NB4 (cell line): ENCODE data around the gene ZNF341.

ENCODE experiments used
- DNase-seq: peaks from one replicate; pipeline ENCODE4 v3.0.0; 2010; ENCODE audit warnings: low read depth
- H3K4me3 ChIP-seq: one replicate; pipeline ENCODE4 v1.5.1; 2011; ENCODE audit warnings: mild to moderate bottlenecking, low read depth, low read length, moderate library complexity
- CTCF ChIP-seq: IDR thresholded peaks from one replicate; pipeline ENCODE4 v1.5.1; 2012; ENCODE audit warnings: low read depth, low read length
- MAX ChIP-seq: IDR thresholded peaks from 2 replicates; pipeline ENCODE4 v1.6.1; 2011; ENCODE audit warnings: low read depth, low read length
- MYC ChIP-seq: IDR thresholded peaks from 2 replicates; pipeline ENCODE4 v1.6.1; 2011; ENCODE audit warnings: low read depth, low read length
- POLR2A ChIP-seq: IDR thresholded peaks from 2 replicates; pipeline ENCODE4 v1.6.1; 2011; ENCODE audit warnings: mild to moderate bottlenecking; ENCODE audit not compliant: insufficient read length; ENCODE audit errors: extremely low read depth

ZNF341 gene

GRCh38 chr20:33787253-33787891 lies 55.6 kb downstream of the ZNF341 start:
- TF ChIP-seq CTCF (no peak), MAX (no peak), POLR2A (no peak), MYC (no peak)
- DNase-seq, result no peak
- no peak overlapping the region for H3K4me3 ChIP-seq

- DNase-seq, result no peak
- no peak overlapping the region for H3K4me3 ChIP-seq
- TF ChIP-seq MAX, result no peak
- TF ChIP-seq CTCF, result no peak
- TF ChIP-seq MYC, result no peak
- TF ChIP-seq POLR2A, result no peak
Measured at GRCh38 chr20:33788351-33789049, 56.7 kb downstream of the ZNF341 start.

GRCh38 chr20:33789109-33789857 lies 57.5 kb downstream of the ZNF341 start:
- no peak for TF ChIP-seq MAX
- no peak for TF ChIP-seq CTCF
- no peak for TF ChIP-seq POLR2A
- no peak for TF ChIP-seq MYC
- DNase-seq, result no peak

GRCh38 chr20:33789858-33790182 lies 58.0 kb downstream of the ZNF341 start:
- H3K4me3 ChIP-seq, result no peak overlapping the region
- no peak for TF ChIP-seq POLR2A
- TF ChIP-seq MYC, result no peak
- TF ChIP-seq CTCF, result no peak
- no peak for TF ChIP-seq MAX
- no peak for DNase-seq

More at GRCh38 chr20:33789109-33789857, 57.5 kb downstream of the ZNF341 start:
- H3K4me3 ChIP-seq, result no peak overlapping the region

- DNase-seq, result no peak
- TF ChIP-seq MYC (no peak), CTCF (no peak), POLR2A (no peak), MAX (no peak)
- no peak overlapping the region for H3K4me3 ChIP-seq
Measured at GRCh38 chr20:33790566-33790965, 58.8 kb downstream of the ZNF341 start.
